NCI-H748 (cell line): ENCODE data around the gene PSMB11.

Source experiments
- DNase-seq: peaks from one replicate; lab custom pipeline; 2025; ENCODE audit not compliant: unreplicated experiment; lab: John Stamatoyannopoulos, UW

PSMB11 gene

DNA sequence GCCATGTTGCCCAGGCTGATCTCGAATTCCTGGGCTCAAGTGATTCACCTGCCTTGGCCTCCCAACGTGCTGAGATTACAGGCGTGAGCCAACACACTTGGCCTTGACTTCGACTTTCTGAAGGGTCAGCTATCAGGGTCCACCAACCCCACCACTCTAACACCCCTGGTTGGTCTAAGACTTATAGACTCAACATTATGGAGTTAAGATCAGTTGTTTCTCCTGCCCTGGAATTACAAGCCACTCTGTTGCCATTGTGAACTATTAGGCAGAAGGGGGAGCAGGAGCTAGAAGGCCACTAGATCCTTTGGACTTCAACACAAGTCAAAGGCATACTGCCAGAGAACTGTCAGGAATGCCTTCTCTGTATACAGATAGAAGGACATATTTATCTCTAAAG is 1.9 kb upstream of the PSMB11 start:
- DNase-seq, result no peak

DNA sequence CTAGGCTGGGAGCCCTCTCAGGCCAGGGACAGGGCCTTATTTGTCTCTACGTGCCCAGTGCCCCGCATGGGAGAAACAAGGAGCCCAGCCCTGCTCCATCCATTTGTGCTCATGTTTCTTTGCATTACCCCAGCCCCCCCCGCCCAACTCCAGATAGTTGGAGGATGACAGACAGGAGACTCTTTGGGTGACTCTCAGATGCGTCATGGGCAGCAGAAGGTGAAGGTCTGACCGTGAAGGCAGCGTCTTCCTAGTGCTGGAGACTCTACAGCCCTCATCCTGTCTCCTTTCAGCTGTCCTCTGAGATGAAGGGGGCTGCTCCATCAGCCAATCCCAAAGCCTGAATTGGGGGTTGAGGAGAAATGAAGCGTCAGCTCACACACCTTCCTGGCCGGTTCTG is 283 bp upstream of the PSMB11 start:
- no peak for DNase-seq

DNA sequence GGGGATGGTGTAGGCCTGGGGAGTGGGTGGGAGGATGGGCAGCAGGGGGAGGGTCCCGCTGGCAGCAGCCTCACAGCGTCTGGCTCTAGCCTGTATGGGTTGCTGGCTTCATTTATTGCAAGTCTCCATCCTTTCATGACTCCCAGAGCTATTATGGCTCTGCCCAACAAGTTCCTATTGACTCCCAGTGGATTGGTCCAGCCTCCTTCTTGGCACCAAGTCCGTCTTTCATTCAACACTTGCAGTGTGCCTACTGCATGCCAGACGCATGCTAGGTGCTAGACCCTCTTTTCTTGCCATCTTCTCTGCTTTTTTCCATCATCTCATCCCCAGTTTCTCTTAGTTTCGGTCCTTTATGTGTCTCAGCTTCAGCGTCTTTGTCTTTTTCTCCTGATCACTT is 1.1 kb downstream of the PSMB11 start:
- DNase-seq, result no peak

DNA sequence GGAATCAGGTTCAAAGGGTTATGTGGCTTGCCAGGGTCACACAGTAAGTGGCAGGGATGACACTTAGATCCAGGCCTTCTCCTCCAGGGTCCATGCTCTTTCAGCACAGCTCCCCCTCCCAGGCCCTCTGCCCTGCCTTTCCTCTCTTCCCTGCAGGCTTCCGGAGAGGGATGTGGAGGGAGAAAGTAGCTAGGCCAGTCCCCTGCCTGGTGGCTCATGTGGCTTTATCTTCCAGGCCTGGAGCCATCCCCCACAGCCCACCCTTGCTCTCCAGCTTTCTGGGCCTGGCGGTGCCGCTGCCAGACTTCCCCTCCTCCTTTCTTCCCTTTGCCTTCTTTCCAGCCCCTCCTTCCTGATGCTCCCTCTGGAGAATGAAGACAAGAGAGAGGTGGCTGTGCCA is 1.7 kb downstream of the PSMB11 start:
- DNase-seq, result no peak

DNA sequence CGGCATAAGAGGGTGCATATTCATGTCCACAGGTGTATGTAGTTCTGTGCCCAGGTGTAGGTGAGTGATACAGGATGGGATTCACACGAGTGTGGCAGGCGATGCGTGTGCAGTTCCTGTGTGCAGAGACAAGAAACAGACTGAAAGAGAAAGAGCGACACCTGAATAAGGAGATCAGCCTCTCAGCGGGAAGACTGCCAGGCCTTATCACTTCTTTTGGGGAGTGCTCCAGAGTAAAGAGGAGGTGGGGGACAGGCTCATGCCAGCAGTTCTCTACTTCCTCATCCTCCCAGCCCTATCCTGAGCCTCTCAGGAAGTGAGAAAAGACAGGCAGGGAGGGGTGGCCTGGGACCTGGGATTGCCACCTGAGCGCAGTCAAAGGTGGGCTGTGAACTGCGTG is 2.8 kb downstream of the PSMB11 start:
- DNase-seq, result no peak

DNA sequence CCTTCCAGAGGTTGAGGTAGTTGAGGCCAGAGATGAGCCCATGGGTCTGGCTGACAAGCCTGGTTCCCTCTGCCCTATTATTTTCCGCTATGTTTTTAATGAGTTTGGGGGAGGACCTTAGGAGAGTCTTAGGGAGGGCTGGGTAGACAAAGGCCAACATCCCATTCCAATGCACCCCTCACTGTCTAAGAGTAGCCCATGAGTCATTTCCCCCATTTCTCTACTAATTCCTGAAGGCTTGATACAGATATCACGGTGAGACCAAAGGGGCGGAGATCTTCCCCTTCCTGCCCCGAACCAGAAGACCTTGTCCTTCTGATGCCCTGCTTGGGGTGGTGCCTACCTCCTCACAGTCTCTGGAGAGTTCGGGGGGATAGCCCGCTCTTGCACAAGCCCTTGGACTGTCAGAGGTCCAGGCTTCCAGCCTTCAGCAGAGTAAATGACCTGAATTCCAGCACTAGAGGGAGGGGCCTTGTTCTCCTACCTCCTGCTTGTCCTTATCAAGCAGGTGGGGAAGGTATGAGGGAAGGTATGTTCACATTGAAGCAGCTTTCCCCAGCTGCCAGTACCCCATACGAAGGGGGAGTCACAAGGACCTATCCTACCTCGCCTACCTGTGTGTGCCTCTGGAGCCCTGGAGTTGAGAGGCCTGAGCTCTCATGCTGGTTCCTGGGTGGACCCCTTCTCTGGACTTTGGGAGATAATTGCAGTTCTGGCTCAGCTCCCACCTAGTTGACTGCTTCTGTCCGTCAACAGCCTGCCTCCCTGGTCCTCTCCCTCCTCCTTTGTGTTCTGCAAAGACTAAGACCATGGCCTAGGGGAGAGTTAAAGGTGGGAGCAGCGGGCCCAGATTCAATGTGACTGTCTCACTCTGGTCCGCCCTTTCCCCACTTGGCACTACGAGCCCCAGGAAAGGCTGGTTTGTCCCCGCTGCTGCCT is 3.7 kb downstream of the PSMB11 start:
- no peak for DNase-seq

DNA sequence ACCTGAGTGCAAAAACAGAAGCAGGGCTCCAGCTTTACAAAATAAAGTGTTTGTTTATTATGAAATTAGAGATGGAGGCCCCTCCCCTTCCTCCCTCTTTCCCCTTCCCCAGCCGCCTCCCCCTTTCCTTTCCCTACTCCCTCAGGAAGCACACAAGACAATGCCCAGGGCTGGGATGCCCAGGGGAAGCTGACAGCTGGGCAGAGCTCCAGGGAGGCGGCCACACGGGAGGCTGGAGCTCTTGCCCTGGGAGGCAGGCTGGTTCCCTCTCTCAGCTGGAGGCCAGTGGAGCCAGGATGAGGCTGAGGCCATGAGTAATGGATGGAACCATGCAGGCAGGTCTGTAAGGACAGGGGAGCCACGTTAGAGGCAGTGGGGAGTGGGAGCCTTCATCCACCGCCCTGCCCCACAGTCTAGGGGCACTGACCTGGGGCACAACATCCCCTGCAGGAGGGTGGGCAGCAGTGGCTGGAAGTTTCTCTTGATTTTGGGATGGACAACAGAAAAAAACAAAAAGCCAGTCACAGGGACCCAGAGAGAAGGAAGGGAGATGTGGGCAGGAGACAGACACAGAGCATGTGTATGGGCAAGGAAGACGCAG is 5.1 kb downstream of the PSMB11 start:
- no peak for DNase-seq

DNA sequence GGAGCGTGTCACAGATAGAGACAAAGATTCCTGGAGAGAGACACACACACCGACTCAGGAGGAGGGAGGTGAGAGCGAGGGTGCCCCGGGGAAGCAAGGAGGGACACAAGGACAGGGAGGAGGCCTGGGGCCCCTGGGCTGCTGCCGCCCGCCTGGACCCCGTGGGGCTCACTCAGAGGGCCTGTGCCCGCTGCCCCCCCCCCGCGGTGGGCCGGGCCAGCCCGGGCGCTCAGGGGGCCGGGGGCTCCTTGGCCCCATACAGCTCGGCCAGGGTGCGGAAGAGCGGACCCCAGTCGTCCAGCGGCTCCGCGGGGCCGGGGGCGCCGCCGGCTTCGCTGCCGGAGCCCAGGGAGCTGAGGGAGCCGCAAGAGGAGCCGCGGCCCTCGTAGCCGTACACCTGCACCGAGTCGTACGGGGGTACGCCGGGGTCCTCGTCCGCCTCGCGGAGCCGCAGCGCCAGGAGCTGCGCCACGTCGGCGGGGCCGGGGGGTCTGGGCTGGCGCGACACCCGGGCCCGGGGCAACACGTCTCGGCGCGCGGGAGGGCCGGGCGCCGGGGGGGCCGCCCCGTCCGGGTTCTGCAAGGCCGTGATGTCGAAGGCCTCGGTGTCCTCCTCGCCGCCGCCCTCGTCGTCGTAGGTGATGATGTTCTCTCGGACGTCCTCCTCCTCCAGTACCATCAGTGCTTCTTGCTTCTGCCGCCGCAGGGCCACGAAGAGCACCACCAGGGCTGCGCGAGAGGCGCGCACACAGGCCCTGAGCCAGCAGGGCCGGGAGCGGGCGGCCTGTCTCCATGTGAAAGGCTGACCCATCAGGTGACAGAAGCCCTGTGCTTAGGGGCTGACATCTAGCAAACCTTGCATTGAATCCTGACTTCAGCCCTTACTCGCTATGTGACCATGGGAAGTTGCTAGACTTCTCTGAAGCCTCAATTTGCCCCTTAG is 6.0 kb downstream of the PSMB11 start:
- DNase-seq, result no peak

DNA sequence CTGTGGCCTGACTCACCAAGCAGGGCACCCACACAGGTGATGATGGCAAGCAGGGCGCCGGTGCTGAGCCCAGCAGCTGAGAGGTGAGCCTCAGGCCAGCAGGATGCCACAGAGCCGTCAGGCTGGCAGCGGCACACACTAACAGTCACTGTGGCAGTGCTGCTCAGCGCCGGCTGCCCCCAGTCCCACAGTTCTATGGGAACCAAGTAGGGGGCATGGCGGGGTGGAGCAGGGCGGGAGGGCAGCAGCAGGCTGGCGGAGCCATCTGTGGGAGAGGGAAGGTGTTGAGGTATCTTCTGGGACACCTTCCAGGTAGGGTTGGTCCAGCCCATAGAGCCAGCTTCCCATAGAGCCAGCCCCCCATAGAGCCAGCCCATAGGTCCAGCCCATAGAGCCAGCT is 7.0 kb downstream of the PSMB11 start:
- DNase-seq, result no peak

DNA sequence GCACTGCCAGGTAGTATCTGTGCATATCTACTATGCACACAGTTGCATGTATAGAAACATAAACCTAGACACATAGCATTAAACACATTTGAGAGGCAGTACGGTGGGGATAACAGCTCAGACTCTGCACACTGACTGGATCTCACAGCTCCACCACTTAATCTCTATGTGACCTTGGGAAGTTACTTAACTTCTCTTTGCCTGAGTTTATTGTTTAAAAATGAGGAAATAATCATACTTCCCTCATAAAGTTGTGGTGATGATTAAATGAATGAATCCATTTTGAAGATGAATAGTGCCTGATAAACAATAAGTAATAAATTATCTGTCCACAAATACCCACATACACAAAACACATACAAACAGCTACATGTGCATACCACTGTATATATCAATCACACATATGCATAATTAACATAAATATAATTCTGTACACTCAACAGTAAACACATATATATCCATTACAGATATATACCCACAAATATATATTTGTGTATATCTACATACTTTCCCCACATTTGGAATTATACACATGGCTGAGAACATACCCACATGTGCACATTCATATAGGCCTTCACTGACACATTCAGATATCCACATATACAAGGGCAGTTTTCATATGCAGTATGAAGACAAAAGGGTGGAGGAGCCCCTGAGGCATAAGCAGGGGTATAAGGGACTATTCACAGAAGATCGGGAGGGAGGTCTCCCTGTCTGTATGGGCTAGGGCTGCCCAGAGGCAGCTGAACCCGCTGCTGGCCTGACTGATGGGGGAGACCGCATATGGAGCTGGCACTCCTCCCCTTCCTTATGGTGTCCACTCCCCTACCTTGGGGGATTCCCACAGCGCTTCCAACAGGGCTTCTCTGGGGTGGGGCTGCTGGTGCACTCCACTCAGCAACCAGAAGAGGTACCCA is 9.4 kb downstream of the PSMB11 start:
- DNase-seq, result no peak

DNA sequence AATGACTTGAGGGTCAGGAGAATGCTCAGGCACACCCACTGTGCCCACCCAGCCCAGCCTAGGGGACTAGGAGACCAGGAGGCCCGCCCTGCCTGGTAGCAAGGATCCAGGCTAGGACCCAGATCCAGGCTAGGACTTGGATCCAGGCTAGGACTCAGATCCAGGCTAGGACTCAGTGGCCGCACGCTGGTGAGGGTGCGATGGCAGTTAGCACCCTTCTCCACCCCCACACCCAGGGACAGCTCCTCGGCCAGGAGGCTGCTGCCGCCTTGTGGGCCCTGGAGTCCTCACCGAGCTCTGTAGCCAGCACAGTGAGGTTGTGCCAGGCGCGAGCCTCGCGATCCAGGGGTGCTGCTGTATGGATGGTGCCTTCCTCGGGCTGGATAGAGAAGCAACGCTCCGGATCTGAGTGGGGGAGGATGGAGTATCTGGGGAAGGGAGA is 10.2 kb downstream of the PSMB11 start:
- DNase-seq, result no peak

DNA sequence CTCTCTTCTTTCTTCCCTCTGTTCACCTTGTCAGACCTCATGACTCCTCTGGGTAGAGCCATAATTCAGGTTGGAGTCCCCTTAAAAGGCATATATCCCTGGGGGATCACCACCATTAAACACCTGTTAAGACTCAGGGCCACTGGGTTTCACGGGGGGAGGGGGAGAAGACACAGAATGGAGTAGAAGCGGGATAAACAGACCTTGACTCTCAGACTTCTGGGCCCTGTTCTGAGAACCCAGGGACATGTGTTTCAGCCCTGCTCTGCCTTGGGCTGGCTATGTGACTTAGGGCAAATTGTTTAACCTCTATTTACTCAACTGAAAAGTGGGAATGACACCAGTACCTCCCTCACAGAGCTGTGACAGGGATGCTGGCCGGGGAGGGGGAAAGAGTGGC is 10.7 kb downstream of the PSMB11 start:
- no peak for DNase-seq

DNA sequence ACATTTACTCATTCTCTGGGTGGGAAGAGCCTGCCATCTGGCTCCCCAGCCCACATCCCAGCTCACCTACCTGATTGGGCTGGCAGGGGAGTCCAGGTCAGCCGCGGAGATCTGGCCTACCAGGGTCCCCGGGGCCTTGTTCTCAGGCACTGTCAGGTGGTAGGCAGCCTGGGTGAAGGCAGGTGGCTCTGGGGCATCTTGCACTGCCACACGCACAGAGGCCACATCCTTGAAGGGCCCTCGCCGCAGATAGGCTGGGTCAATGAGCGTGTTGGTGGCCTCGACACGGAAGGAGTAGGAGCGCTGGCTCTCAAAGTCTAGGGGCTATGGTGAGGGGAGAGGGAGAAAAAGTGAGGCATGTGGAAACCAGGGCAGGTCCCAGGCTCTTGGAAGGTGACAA is 11.4 kb downstream of the PSMB11 start:
- no peak for DNase-seq

DNA sequence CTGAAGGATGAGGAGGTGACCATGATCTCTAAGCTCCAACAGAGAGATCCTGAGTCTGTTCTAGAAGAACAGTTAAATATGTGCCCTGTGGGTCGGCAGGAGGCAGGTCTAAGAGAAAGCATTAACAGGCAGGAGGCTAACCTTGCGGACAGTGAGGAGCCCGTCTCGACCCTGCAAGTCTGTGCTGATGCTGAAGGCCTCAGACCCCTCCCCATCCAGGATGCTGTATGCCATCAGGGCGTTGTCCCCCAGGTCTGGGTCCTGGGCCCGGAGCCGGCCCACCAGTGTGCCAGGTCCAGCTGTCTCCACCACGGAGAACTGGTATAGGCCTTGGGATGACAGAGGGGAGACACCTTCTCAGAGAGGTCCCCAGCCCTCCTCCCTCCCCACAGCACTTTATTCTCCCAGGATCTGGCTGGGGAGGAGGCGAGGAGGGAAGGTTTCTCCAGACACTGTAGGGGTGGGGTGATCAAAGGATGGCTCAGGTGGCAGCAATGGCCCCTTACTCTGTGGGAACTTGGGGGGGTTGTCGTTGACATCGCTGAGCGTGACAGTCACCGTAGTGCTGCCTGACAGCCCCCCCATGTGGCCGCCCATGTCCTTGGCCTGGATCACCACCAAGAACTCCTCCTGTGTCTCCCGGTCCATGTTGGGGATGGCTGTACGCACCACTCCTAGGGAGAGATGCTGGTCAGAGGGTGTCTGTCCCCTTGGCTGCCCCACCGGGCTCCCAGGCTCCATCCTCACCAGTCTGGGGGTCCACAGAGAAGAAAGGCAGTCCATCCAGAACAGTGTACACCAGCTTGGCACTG is 12.2 kb downstream of the PSMB11 start:
- no peak for DNase-seq

DNA sequence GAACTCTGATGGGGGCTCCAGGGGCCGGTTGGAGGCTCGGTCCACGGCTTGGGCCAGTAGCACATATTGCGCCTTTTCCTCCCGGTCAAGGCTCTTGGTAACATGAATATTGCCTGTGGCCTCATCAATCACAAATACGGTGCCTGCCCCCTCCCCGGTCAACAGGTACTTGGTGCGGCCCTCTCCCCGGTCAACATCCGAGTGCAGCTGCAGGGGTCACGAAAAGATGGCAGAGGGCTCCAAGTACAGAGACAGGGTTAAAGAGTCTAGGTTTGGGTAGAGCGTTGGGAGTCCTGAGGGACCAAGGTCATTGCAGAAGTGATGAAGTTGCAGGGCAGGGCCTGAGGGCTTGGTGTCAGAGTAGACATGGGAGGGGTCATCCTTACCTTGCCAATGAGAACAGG is 13.1 kb downstream of the PSMB11 start:
- no peak for DNase-seq

DNA sequence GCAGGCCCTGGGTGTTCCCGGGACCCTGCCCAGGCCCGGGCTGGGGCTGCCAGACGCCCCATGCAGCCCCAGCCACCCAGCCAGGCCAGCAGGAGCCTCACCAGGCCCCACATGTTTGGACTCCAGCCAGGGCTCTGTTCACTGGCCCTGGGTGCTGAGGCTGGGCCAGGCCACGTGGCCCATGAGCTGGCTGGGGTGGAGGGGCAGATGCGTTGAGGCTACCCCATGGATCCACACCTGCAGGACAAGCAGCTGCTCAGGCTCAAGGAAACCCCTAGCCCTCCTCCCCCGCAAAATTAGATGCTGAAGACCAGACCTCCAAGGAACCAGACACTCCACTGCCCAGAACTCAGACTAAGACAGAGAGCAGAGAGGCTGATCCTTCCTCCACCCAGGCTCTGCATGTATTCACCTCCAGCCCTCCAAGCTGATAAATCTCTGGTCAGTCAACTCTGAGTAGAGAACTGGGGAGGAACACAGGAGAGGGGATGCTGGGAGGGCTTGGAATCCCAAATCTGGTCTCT is 13.7 kb downstream of the PSMB11 start:
- DNase-seq, result no peak

DNA sequence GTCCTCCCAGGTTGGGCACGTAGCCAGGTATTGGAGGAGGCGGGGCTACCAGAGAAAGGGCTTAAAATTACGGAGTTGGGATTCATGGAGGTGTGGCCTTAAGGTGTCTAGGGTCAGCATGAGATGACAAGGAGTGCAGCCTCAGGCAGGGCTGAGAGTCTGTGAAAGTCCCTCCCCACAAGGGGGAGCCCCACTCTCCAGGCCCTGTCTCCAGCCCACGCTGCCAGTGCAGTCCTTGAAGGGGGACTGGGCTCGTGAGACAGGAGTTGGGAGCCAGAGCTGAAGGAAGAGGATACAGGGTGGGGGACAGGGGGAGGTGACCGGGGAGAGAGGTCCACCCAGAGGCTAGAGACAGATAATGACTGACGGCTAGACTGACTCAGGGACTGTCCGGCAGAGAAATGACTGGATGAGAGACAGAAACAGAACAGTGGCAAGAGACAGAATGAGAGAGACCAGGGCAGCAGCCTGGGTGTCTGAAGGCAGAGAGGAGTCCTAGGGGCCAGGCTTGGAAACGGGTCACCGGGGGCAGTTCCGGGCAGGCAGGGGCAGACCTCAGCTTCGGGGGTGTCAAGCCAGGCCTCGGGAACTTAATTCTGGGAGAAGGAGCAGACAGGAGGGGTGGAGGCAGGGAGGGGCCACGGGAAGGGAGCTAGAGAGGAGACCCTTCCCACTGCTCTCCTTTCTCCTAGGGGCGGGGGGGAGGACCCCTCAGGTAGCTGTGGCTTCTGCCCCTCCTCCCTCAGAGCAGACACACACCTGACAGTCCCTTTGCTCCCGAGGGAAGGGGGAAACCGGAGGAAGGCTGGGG is 14.3 kb downstream of the PSMB11 start:
- DNase-seq, result no peak

DNA sequence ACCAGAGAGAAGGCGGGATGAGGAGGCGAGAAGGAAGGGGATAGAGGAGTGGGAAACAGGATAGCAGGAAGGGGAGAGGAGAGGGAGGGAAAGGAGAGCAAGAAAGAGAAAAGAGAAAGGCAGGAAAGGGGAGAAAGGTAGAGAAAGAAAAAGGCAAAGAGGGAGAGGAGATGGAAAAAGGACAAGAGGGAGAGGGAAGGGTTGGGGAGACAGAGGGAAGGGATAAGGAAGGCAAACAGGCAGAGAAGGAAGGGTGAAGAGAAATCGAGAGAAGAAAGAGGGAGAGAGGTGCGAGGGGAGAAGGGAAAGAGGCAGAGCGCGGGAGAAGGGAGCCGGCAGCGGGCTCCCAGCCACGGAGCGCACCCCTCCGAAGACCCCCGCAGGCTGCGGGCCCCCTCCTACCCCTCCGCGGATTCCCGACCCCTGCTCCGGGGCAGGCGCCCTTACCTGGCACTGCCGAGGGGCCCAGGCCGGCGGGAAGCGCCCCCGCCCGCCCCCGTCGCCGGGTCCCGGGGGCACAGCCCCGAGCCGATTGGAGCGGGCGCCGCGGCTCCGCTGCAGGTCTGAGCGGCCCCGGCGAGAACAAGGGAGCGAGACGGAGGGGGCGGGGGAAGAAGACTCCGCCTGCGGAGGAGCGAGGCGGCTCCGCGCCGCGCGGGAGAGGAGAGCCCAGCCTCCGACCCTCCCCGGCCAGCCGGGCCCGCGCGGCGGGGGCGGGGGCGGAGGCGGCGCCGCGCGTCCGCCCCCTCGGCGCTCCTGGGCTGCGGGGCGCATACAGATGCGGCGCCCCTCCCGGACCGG is 15.1 kb downstream of the PSMB11 start, which contains the start of gene CDH24:
TSS of gene CDH24 (minus strand) at position 565 of the 801 bp plus-strand sequence. CDS start 1,787 bp downstream, outside the sequence.
- no peak for DNase-seq
